Measurements from ENCODE around the gene HOXB13.

GRCh38 chr17:48738424-48738802, 9.9 kb upstream of the HOXB13 start:
- no peak for TF ChIP-seq CTCF (IDR thresholded peaks at IDR 0.05)
- no peak for TF ChIP-seq POLR2AphosphoS5 (IDR thresholded peaks at IDR 0.05; ENCODE audit: insufficient read depth in 1 of 2, low read depth in 1 of 2)
